ENCODE results near the gene EPN1. TPM values are rescaled to one million over a fixed set of nuclear protein-coding genes. Genes with fewer than 3 reads are reported as not detected.

Gene EPN1
- total and polyA plus RNA-seq, 2 experiments from 2014 or later, result 47.1 to 223 TPM

DNA sequence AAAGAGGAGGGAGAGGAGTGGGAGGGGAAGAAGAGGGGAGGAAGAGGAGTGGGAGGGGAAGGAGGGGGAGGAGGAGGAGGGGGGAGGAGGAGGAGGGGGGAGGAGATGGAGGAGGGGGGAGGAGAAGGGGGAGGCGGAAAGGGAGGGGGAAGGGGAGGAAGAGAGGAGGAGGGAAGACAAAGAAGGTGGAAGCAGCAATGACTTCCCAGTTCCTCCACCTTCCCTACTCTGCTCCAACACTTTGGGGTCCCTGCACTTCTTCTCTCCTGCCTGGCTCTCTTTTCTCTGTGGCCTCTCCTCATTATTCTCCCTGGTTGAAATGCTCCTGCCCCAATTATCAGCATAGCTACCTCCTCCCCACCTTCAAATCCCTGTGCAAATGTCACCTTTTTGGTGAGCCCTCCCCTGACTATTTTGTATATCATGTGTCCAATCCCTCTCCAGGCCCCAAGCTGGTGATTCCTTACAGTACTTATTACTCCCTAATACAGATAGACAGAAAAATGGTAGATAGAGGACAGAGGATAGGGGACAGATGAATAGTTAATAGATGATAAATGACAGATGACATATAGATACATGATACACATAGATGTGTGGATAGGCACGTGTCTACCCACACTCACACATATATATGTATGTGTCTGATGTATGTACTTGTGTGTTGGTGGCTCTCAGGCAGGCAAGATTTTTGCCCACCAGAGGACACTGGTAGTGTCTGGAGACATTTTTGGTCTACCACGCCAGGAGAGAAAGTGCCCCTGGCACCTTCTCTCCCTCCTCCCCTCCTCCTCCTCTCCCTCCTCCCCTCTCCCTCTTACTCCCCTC, 38.0 kb downstream of the EPN1 start (continued):
- TF ChIP-seq, protein P1, sequence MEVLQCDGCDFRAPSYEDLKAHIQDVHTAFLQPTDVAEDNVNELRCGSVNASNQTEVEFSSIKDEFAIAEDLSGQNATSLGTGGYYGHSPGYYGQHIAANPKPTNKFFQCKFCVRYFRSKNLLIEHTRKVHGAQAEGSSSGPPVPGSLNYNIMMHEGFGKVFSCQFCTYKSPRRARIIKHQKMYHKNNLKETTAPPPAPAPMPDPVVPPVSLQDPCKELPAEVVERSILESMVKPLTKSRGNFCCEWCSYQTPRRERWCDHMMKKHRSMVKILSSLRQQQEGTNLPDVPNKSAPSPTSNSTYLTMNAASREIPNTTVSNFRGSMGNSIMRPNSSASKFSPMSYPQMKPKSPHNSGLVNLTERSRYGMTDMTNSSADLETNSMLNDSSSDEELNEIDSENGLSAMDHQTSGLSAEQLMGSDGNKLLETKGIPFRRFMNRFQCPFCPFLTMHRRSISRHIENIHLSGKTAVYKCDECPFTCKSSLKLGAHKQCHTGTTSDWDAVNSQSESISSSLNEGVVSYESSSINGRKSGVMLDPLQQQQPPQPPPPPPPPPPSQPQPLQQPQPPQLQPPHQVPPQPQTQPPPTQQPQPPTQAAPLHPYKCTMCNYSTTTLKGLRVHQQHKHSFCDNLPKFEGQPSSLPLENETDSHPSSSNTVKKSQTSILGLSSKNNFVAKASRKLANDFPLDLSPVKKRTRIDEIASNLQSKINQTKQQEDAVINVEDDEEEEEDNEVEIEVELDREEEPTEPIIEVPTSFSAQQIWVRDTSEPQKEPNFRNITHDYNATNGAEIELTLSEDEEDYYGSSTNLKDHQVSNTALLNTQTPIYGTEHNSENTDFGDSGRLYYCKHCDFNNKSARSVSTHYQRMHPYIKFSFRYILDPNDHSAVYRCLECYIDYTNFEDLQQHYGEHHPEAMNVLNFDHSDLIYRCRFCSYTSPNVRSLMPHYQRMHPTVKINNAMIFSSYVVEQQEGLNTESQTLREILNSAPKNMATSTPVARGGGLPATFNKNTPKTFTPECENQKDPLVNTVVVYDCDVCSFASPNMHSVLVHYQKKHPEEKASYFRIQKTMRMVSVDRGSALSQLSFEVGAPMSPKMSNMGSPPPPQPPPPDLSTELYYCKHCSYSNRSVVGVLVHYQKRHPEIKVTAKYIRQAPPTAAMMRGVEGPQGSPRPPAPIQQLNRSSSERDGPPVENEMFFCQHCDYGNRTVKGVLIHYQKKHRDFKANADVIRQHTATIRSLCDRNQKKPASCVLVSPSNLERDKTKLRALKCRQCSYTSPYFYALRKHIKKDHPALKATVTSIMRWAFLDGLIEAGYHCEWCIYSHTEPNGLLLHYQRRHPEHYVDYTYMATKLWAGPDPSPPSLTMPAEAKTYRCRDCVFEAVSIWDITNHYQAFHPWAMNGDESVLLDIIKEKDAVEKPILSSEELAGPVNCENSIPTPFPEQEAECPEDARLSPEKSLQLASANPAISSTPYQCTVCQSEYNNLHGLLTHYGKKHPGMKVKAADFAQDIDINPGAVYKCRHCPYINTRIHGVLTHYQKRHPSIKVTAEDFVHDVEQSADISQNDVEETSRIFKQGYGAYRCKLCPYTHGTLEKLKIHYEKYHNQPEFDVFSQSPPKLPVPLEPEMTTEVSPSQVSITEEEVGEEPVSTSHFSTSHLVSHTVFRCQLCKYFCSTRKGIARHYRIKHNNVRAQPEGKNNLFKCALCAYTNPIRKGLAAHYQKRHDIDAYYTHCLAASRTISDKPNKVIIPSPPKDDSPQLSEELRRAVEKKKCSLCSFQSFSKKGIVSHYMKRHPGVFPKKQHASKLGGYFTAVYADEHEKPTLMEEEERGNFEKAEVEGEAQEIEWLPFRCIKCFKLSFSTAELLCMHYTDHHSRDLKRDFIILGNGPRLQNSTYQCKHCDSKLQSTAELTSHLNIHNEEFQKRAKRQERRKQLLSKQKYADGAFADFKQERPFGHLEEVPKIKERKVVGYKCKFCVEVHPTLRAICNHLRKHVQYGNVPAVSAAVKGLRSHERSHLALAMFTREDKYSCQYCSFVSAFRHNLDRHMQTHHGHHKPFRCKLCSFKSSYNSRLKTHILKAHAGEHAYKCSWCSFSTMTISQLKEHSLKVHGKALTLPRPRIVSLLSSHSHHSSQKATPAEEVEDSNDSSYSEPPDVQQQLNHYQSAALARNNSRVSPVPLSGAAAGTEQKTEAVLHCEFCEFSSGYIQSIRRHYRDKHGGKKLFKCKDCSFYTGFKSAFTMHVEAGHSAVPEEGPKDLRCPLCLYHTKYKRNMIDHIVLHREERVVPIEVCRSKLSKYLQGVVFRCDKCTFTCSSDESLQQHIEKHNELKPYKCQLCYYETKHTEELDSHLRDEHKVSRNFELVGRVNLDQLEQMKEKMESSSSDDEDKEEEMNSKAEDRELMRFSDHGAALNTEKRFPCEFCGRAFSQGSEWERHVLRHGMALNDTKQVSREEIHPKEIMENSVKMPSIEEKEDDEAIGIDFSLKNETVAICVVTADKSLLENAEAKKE (CRISPR knock-in tag; IDR thresholded peaks at IDR 0.05), result no peak
- TF ChIP-seq CREB1 (CRISPR knock-in tag; IDR thresholded peaks at IDR 0.05; ENCODE audit: low read depth) (no peak), JUNB (IDR thresholded peaks at IDR 0.05; ENCODE audit: unreplicated experiment) (no peak), EZH2 (IDR thresholded peaks at IDR 0.05; ENCODE audit: low read depth, unreplicated experiment) (no peak), NANOG (IDR thresholded peaks at IDR 0.05; ENCODE audit: borderline replicate concordance) (no peak)

DNA sequence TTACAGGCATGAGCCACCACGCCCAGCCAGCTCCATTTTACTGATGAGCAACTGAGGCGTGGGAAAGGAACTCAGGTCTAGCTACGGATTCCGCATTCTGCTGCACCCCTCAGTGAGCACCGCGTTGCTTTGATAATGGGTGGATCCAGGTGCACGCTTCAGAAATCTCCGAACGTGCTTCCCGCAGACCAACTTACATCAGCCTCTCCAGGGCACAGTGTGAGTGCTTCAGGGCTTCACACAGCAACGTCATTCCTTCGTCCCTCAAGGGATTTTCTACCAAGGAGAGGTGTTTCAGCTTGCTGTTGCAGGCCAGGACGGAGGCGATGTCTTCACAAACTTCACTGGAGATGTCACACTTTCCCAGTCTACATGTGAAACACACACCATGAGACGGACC, 41.5 kb downstream of the EPN1 start:
- no peak for DNase-seq (ENCODE audit: low spot score)
- Mint-ChIP-seq H3K4me3 (no peak overlapping the region), H3K36me3 (ENCODE audit: low read depth) (peaks cover 57% of the 10 kb centered on the region), H3K4me1 (no peaks in the 10 kb centered on the region), H3K27me3 (ENCODE audit: insufficient read depth, low read depth, poor library complexity) (peaks cover 26% of the 10 kb centered on the region), H3K9me3 (peaks cover 94% of the 10 kb centered on the region), H3K27ac (no peak overlapping the region)
- H2AFZ ChIP-seq, result no peak overlapping the region
- no peaks in the 10 kb centered on the region for H3F3A ChIP-seq (replicated peaks; ENCODE audit: low read depth)
- no peaks in the 10 kb centered on the region for H3K9me2 ChIP-seq (ENCODE audit: insufficient read depth)
- no peaks in the 10 kb centered on the region for H3K27me3 ChIP-seq (ENCODE audit: insufficient read depth)
- no peak overlapping the region for H3K4me3 ChIP-seq
- H3K4me2 ChIP-seq, result no peak overlapping the region
- TF ChIP-seq STAT1 (IDR thresholded peaks at IDR 0.05; ENCODE audit: unreplicated experiment), result no peak
- TF ChIP-seq, protein P2, sequence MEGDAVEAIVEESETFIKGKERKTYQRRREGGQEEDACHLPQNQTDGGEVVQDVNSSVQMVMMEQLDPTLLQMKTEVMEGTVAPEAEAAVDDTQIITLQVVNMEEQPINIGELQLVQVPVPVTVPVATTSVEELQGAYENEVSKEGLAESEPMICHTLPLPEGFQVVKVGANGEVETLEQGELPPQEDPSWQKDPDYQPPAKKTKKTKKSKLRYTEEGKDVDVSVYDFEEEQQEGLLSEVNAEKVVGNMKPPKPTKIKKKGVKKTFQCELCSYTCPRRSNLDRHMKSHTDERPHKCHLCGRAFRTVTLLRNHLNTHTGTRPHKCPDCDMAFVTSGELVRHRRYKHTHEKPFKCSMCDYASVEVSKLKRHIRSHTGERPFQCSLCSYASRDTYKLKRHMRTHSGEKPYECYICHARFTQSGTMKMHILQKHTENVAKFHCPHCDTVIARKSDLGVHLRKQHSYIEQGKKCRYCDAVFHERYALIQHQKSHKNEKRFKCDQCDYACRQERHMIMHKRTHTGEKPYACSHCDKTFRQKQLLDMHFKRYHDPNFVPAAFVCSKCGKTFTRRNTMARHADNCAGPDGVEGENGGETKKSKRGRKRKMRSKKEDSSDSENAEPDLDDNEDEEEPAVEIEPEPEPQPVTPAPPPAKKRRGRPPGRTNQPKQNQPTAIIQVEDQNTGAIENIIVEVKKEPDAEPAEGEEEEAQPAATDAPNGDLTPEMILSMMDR (conservative IDR thresholded peaks at IDR 0.05; ENCODE audit: low read depth in 2 of 2), result no peak
- peaks cover 3% of the 10 kb centered on the region; the same call in 1 of the 2 replicates for H3K36me3 ChIP-seq (ENCODE audit: insufficient read depth)
- no peaks in the 10 kb centered on the region for H4K20me1 ChIP-seq (replicated peaks; ENCODE audit: insufficient read depth)
- H3K79me2 ChIP-seq (replicated peaks; ENCODE audit: insufficient read depth), result no peaks in the 10 kb centered on the region
- H3K27ac ChIP-seq (ENCODE audit: low read depth), result no peak overlapping the region
- H3K4me1 ChIP-seq (ENCODE audit: insufficient read depth), result no peaks in the 10 kb centered on the region
- no peak for ATAC-seq

All from GM23338 (cell line).